SK-N-MC (cell line): ENCODE data around the gene EIF4EBP3.

Experiments used
- EZH2 ChIP-seq: fragments of 200-600 bp; sonication (generic); IDR thresholded peaks from one replicate; pipeline ENCODE4 v1.6.1; 2017; ENCODE audit warnings: antibody characterized with exemption
- POLR2AphosphoS5 ChIP-seq: IDR thresholded peaks from 2 replicates; pipeline ENCODE4 v1.6.1; 2012; ENCODE audit warnings: mild to moderate bottlenecking, low read depth, low read length, borderline replicate concordance

GRCh38 chr5:140569197-140569596, 21.7 kb downstream of the EIF4EBP3 start:
- TF ChIP-seq POLR2AphosphoS5 (no peak), EZH2 (no peak)
